SK-N-SH (cell line): Measurements from ENCODE around the gene SMARCC1. TPM values are rescaled to one million over a fixed set of nuclear protein-coding genes. Genes with fewer than 3 reads are reported as not detected.

Experiments
- CTCF ChIA-PET: fragments of 300-600, 350-600 bp; formaldehyde crosslinking; extraction: SDS; loops from one replicate; lab custom pipeline; 2021; lab: Yijun Ruan, JAX
- POLR2A ChIA-PET: fragments of 350-600 bp; sonication (Branson Sonifier 250); formaldehyde crosslinking; extraction: SDS; loops from one replicate; lab custom pipeline; 2020; ENCODE audit warnings: antibody characterized with exemption, inconsistent platforms; lab: Yijun Ruan, JAX
- DNase-seq: peaks from one replicate; pipeline ENCODE4 v3.0.0; 2012
- H2AFZ ChIP-seq: fragments of 200-600 bp; sonication (generic); 2 replicates; pipeline ENCODE4 v1.8.1; 2016; ENCODE audit warnings: antibody characterized with exemption, mild to moderate bottlenecking, low read depth
- H3F3A ChIP-seq: fragments of 200-600 bp; sonication (generic); replicated peaks from 2 replicates; pipeline ENCODE3; 2016; ENCODE audit warnings: antibody characterized with exemption, mild to moderate bottlenecking; ENCODE audit not compliant: insufficient read depth
- H3K27ac ChIP-seq, 2 experiments: fragments of 200-500 bp in 1 of 2; fragments of 200-600 bp in 1 of 2; sonication (Bioruptor generic) in 1 of 2; sonication (generic), shearing (Covaris generic) in 1 of 2; 2 replicates each; pipeline versions ENCODE4 v1.5.1 to v1.6.1; 2014 to 2016; ENCODE audit warnings: low read depth in 2 of 2, inconsistent platforms in 1 of 2, low read length in 1 of 2, mild to moderate bottlenecking in 1 of 2, mixed read lengths in 1 of 2
- H3K27me3 ChIP-seq: fragments of 200-600 bp; sonication (generic), shearing (Covaris generic); 2 replicates; pipeline ENCODE4 v1.6.1; 2016; ENCODE audit warnings: mixed run types; ENCODE audit not compliant: insufficient read depth
- H3K36me3 ChIP-seq, 2 experiments: fragments of 200-500 bp in 1 of 2; fragments of 200-600 bp in 1 of 2; sonication (Bioruptor generic) in 1 of 2; sonication (generic) in 1 of 2; replicated peaks in 1 of 2; 2 replicates each; pipeline versions ENCODE3 to v1.5.1; 2014 to 2016; ENCODE audit warnings: low read length in 1 of 2, mild to moderate bottlenecking in 1 of 2; ENCODE audit not compliant: insufficient read depth in 2 of 2, control insufficient read depth in 1 of 2
- H3K4me1 ChIP-seq, 2 experiments: fragments of 200-500 bp in 1 of 2; fragments of 200-600 bp in 1 of 2; sonication (Bioruptor generic) in 1 of 2; sonication (generic), shearing (Covaris generic) in 1 of 2; 2 replicates each; pipeline versions ENCODE4 v1.5.1 to v1.6.1; 2014 to 2016; ENCODE audit warnings: low read depth in 1 of 2, low read length in 1 of 2, mixed run types in 1 of 2; ENCODE audit not compliant: insufficient read depth in 2 of 2, control insufficient read depth in 1 of 2
- H3K4me2 ChIP-seq: fragments of 200-600 bp; sonication (generic), shearing (Covaris generic); 2 replicates; pipeline ENCODE4 v1.6.1; 2017; ENCODE audit warnings: mixed run types
- H3K4me3 ChIP-seq, 2 experiments: fragments of 200-500 bp in 1 of 2; fragments of 200-600 bp in 1 of 2; sonication (Bioruptor generic) in 1 of 2; sonication (generic), shearing (Covaris generic) in 1 of 2; 2 replicates each; pipeline versions ENCODE4 v1.5.1 to v1.8.1; 2014 to 2016; ENCODE audit warnings: low read depth in 2 of 2, inconsistent platforms in 1 of 2, low read length in 1 of 2, mild to moderate bottlenecking in 1 of 2, mixed read lengths in 1 of 2, moderate library complexity in 1 of 2
- H3K79me2 ChIP-seq: fragments of 200-600 bp; sonication (generic); 2 replicates; pipeline ENCODE4 v1.8.1; 2017; ENCODE audit warnings: mild to moderate bottlenecking; ENCODE audit not compliant: insufficient read depth
- H3K9ac ChIP-seq: fragments of 200-600 bp; sonication (generic); 2 replicates; pipeline ENCODE4 v1.6.1; 2017; ENCODE audit warnings: mixed run types
- H3K9me2 ChIP-seq: fragments of 200-600 bp; sonication (generic); 2 replicates; pipeline ENCODE4 v1.6.1; 2017; ENCODE audit warnings: mixed run types
- H3K9me3 ChIP-seq: fragments of 200-600 bp; sonication (generic); 2 replicates; pipeline ENCODE4 v1.6.1; 2017; ENCODE audit warnings: mixed run types, mild to moderate bottlenecking, moderate library complexity
- H4K20me1 ChIP-seq: fragments of 200-600 bp; sonication (generic); 2 replicates; pipeline ENCODE4 v1.6.1; 2017; ENCODE audit warnings: mild to moderate bottlenecking, mixed run types; ENCODE audit not compliant: insufficient read depth
- FOSL2 ChIP-seq: IDR thresholded peaks from 2 replicates; pipeline ENCODE4 v1.4.0; 2012; ENCODE audit warnings: low read depth, mild to moderate bottlenecking, moderate library complexity, borderline replicate concordance
- FOXJ3 ChIP-seq: sonication (generic); formaldehyde crosslinking; IDR thresholded peaks from 2 replicates; pipeline ENCODE4 v1.5.1; 2020; ENCODE audit warnings: mild to moderate bottlenecking, missing genetic modification reagents
- JUND ChIP-seq: IDR thresholded peaks from 2 replicates; pipeline ENCODE4 v1.4.0; 2012
- RCOR1 ChIP-seq: fragments of 150-350 bp; IDR thresholded peaks from 2 replicates; pipeline ENCODE4 v1.6.1; 2017; ENCODE audit warnings: antibody characterized with exemption, low read length
- REST ChIP-seq: IDR thresholded peaks from 2 replicates; pipeline ENCODE4 v1.6.1; 2012; ENCODE audit warnings: mild to moderate bottlenecking, low read depth, low read length, moderate library complexity
- RXRA ChIP-seq: IDR thresholded peaks from 2 replicates; pipeline ENCODE4 v1.4.0; 2012; ENCODE audit warnings: low read depth, mild to moderate bottlenecking, borderline replicate concordance
- TCF12 ChIP-seq: IDR thresholded peaks from 2 replicates; pipeline ENCODE4 v1.4.0; 2012
- WGBS: methylation state at CpG from one replicate; pipeline ENCODE4 v1.1.6; 2017; ENCODE audit warnings: low lambda C conversion rate; 5-methylcytosine and 5-hydroxymethylcytosine counted together
- polyA plus RNA-seq, 3 experiments: library from polyadenylated mRNA; depleted of rRNA; stranded (reverse); fragments of >200 nt; gene quantifications; 2 replicates each; pipeline ENCODE4 v1.2.3, GENCODE V29; 2012
- TF ChIP-seq, protein P1 (sequence below): IDR thresholded peaks from 2 replicates; pipeline ENCODE4 v1.4.0; 2012; ENCODE audit warnings: low read depth
- TF ChIP-seq, protein P2 (sequence below): fragments of 200-600 bp; sonication (generic); IDR thresholded peaks from 2 replicates; pipeline ENCODE4 v1.6.1; 2017; ENCODE audit warnings: antibody characterized with exemption, mild to moderate bottlenecking, moderate library complexity
- TF ChIP-seq, protein P3 (sequence below): IDR thresholded peaks from 2 replicates; pipeline ENCODE4; 2012

SMARCC1 gene
- polyA plus RNA-seq, 1 of the 3 experiments (the other 2 are of a cell fraction), result 16.5 TPM

GRCh38 chr3:47799733-47800132 lies 18.0 kb upstream of the SMARCC1 start:
- Histone ChIP-seq H3K9me2 (no peaks in the 10 kb centered on the region), H3F3A (peaks cover 17% of the 10 kb centered on the region), H3K4me1 (peaks cover 0 to 4% of the 10 kb centered on the region in 2 experiments; a peak in 2 of 4 replicates), H3K36me3 (no peaks in the 10 kb centered on the region), H3K79me2 (peaks cover 14% of the 10 kb centered on the region), H3K27me3 (no peaks in the 10 kb centered on the region), H2AFZ (no peak overlapping the region)
- WGBS, result 78% methylated on average over 4 of the region's 4 CpGs
- ChIA-PET CTCF (interaction anchor here (1.0 to 1.2 kb wide), 2 partner anchors 11 to 273 kb away, joined by 3 to 4 read pairs; no protein-coding TSS in a partner anchor), POLR2A (interaction anchor here (0.5 kb wide), 1 partner anchor 696 kb away, joined by 4 read pairs; no protein-coding TSS in a partner anchor)
- TF ChIP-seq, protein P1, sequence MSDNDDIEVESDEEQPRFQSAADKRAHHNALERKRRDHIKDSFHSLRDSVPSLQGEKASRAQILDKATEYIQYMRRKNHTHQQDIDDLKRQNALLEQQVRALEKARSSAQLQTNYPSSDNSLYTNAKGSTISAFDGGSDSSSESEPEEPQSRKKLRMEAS, result no peak
- TF ChIP-seq, protein P2, sequence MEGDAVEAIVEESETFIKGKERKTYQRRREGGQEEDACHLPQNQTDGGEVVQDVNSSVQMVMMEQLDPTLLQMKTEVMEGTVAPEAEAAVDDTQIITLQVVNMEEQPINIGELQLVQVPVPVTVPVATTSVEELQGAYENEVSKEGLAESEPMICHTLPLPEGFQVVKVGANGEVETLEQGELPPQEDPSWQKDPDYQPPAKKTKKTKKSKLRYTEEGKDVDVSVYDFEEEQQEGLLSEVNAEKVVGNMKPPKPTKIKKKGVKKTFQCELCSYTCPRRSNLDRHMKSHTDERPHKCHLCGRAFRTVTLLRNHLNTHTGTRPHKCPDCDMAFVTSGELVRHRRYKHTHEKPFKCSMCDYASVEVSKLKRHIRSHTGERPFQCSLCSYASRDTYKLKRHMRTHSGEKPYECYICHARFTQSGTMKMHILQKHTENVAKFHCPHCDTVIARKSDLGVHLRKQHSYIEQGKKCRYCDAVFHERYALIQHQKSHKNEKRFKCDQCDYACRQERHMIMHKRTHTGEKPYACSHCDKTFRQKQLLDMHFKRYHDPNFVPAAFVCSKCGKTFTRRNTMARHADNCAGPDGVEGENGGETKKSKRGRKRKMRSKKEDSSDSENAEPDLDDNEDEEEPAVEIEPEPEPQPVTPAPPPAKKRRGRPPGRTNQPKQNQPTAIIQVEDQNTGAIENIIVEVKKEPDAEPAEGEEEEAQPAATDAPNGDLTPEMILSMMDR, result peak; percentile 49
- TF ChIP-seq, all 33 proteins: peak for 1
- Histone ChIP-seq H4K20me1 (no peaks in the 10 kb centered on the region), H3K4me2 (no peak overlapping the region), H3K9ac (no peak overlapping the region), H3K9me3 (no peaks in the 10 kb centered on the region), H3K4me3 (no peak overlapping the region), H3K27ac (no peak overlapping the region)
- no peak for DNase-seq

DNA sequence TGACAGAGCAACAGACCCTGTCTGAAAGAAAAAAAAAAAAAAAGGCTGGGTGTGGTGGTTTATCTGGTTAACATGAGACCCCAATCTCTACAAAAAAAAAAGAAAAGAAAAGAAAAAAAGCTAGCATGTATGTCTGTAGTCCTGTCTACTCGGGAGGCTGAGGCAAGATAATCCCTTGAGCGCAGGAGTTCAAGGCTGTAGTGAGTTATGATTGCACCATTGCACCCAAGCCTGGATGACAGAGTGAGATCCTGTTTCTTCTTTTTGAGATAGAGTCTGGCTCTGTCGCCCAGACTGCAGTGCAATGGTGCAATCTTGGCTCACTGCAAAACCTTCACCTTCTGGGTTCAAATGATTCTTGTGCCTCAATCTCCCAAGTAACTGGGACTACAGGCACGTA lies 12.9 kb upstream of the SMARCC1 start:
- Histone ChIP-seq H3K9me2 (no peaks in the 10 kb centered on the region), H3K9me3 (no peaks in the 10 kb centered on the region; the same call in 1 of the 2 replicates), H3K4me2 (no peak overlapping the region), H3K4me1 (no peaks in the 10 kb centered on the region), H3K36me3 (no peaks in the 10 kb centered on the region), H3K9ac (no peak overlapping the region), H3K4me3 (no peak overlapping the region), H4K20me1 (no peaks in the 10 kb centered on the region), H3K27me3 (no peaks in the 10 kb centered on the region), H3K79me2 (no peaks in the 10 kb centered on the region), H2AFZ (no peak overlapping the region), H3K27ac (no peak overlapping the region), H3F3A (no peaks in the 10 kb centered on the region)
- no peak for DNase-seq
- CTCF ChIA-PET, result interaction anchor here (1.1 to 1.4 kb wide), 3 partner anchors 178 to 273 kb away, joined by 3 read pairs; no protein-coding TSS in a partner anchor
- WGBS, result 78% methylated on average over 4 of the region's 4 CpGs
- POLR2A ChIA-PET, result interaction anchor here (0.6 kb wide), 1 partner anchor 13 kb away, joined by 3 read pairs; no protein-coding TSS in a partner anchor
- TF ChIP-seq, protein P3, sequence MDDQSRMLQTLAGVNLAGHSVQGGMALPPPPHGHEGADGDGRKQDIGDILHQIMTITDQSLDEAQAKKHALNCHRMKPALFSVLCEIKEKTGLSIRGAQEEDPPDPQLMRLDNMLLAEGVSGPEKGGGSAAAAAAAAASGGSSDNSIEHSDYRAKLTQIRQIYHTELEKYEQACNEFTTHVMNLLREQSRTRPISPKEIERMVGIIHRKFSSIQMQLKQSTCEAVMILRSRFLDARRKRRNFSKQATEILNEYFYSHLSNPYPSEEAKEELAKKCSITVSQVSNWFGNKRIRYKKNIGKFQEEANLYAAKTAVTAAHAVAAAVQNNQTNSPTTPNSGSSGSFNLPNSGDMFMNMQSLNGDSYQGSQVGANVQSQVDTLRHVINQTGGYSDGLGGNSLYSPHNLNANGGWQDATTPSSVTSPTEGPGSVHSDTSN, result no peak
- TF ChIP-seq RXRA (no peak), RCOR1 (no peak), REST (no peak), FOSL2 (no peak), TCF12 (no peak), FOXJ3 (CRISPR knock-in tag) (no peak), JUND (no peak)
- TF ChIP-seq, protein P2, result no peak
